Measurements from ENCODE around the gene BRF1.

- no peak for TF ChIP-seq TEAD4 (IDR thresholded peaks at IDR 0.05)
- TF ChIP-seq CEBPB (IDR thresholded peaks at IDR 0.05): no peak
- no peak for TF ChIP-seq EGR1 (IDR thresholded peaks at IDR 0.05)
- no peak for TF ChIP-seq EP300 (IDR thresholded peaks at IDR 0.05; ENCODE audit: borderline replicate concordance)
- TF ChIP-seq ZBTB7A (IDR thresholded peaks at IDR 0.05; ENCODE audit: low read depth): no peak
- no peak for TF ChIP-seq USF1 (IDR thresholded peaks at IDR 0.05)
- TF ChIP-seq YY1 (IDR thresholded peaks at IDR 0.05; ENCODE audit: low read depth): no peak
- no peak for TF ChIP-seq MAX (IDR thresholded peaks at IDR 0.05)
- no peak for TF ChIP-seq REST (IDR thresholded peaks at IDR 0.05; ENCODE audit: low read depth)
- no peak for TF ChIP-seq FOXM1 (IDR thresholded peaks at IDR 0.05; ENCODE audit: borderline replicate concordance, low read depth)
- TF ChIP-seq NFIC (IDR thresholded peaks at IDR 0.05): no peak
Observed at GRCh38 chr14:105207996-105208737, 92.6 kb downstream of the BRF1 start.

Measured in Ishikawa (cell line).